Measurements from ENCODE around the gene PRKN.
A peak's percentile ranks its signal among the peaks of the same experiment; 100 is the strongest.
"Not testable (repeated sequence)": the region's sequence is repeated elsewhere in the genome, so short reads cannot be mapped to it uniquely, and the experiment has no call there.

Gene PRKN

GRCh38 chr6:162531391-162531790, 196.2 kb downstream of the PRKN start:
- DNase-seq: not testable (repeated sequence)

GRCh38 chr6:162528538-162528937, 199.0 kb downstream of the PRKN start:
- no peak for DNase-seq

GRCh38 chr6:162526960-162527359, 200.6 kb downstream of the PRKN start:
- no peak for DNase-seq

GRCh38 chr6:162525181-162525580, 202.4 kb downstream of the PRKN start:
- DNase-seq: no peak

- DNase-seq: no peak
Observed at GRCh38 chr6:162512744-162513143, 214.8 kb downstream of the PRKN start.

GRCh38 chr6:162497389-162497788, 230.2 kb downstream of the PRKN start:
- no peak for DNase-seq

GRCh38 chr6:162493917-162494316, 233.6 kb downstream of the PRKN start:
- no peak for DNase-seq

GRCh38 chr6:162491637-162492036, 235.9 kb downstream of the PRKN start:
- no peak for DNase-seq

- DNase-seq: no peak
Observed at GRCh38 chr6:162489101-162489976, 238.2 kb downstream of the PRKN start.

GRCh38 chr6:162488444-162488843, 239.1 kb downstream of the PRKN start:
- no peak for DNase-seq

GRCh38 chr6:162485464-162485863, 242.1 kb downstream of the PRKN start:
- no peak for DNase-seq

- DNase-seq: no peak
Observed at GRCh38 chr6:162481938-162482337, 245.6 kb downstream of the PRKN start.

- DNase-seq: no peak
Observed at GRCh38 chr6:162481320-162481719, 246.2 kb downstream of the PRKN start.

GRCh38 chr6:162478192-162478671, 249.3 kb downstream of the PRKN start:
- no peak for DNase-seq

GRCh38 chr6:162474722-162475121, 252.8 kb downstream of the PRKN start:
- no peak for DNase-seq

- DNase-seq: no peak
Observed at GRCh38 chr6:162471842-162472241, 255.7 kb downstream of the PRKN start.

- no peak for DNase-seq
Observed at GRCh38 chr6:162468326-162468725, 259.2 kb downstream of the PRKN start.

- DNase-seq: no peak
Observed at GRCh38 chr6:162467679-162468078, 259.9 kb downstream of the PRKN start.

GRCh38 chr6:162463576-162463975, 264.0 kb downstream of the PRKN start:
- no peak for DNase-seq

GRCh38 chr6:162459985-162460384, 267.6 kb downstream of the PRKN start:
- DNase-seq: no peak

GRCh38 chr6:162450358-162450757, 277.2 kb downstream of the PRKN start:
- no peak for DNase-seq

- DNase-seq: no peak
Observed at GRCh38 chr6:162448294-162448693, 279.3 kb downstream of the PRKN start.

GRCh38 chr6:162443101-162443500, 284.5 kb downstream of the PRKN start:
- DNase-seq: peak in 5 of 14 donors; percentile 0 to 60 (median 5)

GRCh38 chr6:162442687-162443086, 284.9 kb downstream of the PRKN start:
- DNase-seq: peak in 10 of 14 donors; percentile 3 to 46 (median 22)
